Mammary epithelial cell (primary cell): Measurements from ENCODE around the gene FPGS.

Experiments used
- CTCF ChIP-seq, 2 donors: IDR thresholded peaks in 1 of 2; conservative IDR thresholded peaks in 1 of 2; 2 replicates each; pipeline ENCODE4 v1.5.1; 2011 to 2012; ENCODE audit warnings: inconsistent platforms in 2 of 2, low read length in 2 of 2, mild to moderate bottlenecking in 2 of 2, control low read depth in 1 of 2, low read depth in 1 of 2; ENCODE audit not compliant: insufficient read depth in 1 of 2; ENCODE audit errors: extremely low read depth in 1 of 2
- EZH2 ChIP-seq: IDR thresholded peaks from 2 replicates; pipeline ENCODE4 v1.6.1; 2012; ENCODE audit warnings: low read length, inconsistent platforms, borderline replicate concordance

- TF ChIP-seq CTCF (conservative IDR thresholded peaks at IDR 0.05 in 1 of 2, IDR thresholded peaks at IDR 0.05 in 1 of 2; ENCODE audit: extremely low read depth in 1 of 2, insufficient read depth in 1 of 2, low read depth in 1 of 2, low read length in 2 of 2) (no peak), EZH2 (no peak)
These were observed 11.6 kb upstream of the FPGS start for GRCh38 chr9:127791085-127791484.
